Stimulated activated memory B cell treated with anti-CD40 and anti-IgM and Interleukin-4, amounts not matched to agents 10 μg/mL and 1 μg/mL and 100 μg/mL, for 72 hours (primary cell): ENCODE measurements around the gene SARNP.
"Not testable (repeated sequence)": the region's sequence is repeated elsewhere in the genome, so short reads cannot be mapped to it uniquely, and the experiment has no call there.

Source experiments
- ATAC-seq: fragments of 150-1000 bp; cut with Tn5 transposase; 2 replicates; pipeline ENCODE4 v1.10.0; 2021
- H3K27ac Mint-ChIP-seq: one replicate; pipeline ENCODE4 v1.8.0; 2022; ENCODE audit warnings: mild to moderate bottlenecking, mixed read lengths
- H3K27me3 Mint-ChIP-seq: one replicate; pipeline ENCODE4 v1.8.0; 2022; ENCODE audit warnings: mixed read lengths
- H3K36me3 Mint-ChIP-seq: one replicate; pipeline ENCODE4 v1.8.0; 2022; ENCODE audit warnings: mixed read lengths
- H3K4me1 Mint-ChIP-seq: one replicate; pipeline ENCODE4 v1.8.0; 2022; ENCODE audit warnings: mixed read lengths
- H3K4me3 Mint-ChIP-seq: one replicate; pipeline ENCODE4 v1.8.0; 2022; ENCODE audit warnings: mild to moderate bottlenecking, moderate library complexity, mixed read lengths
- H3K9me3 Mint-ChIP-seq: one replicate; pipeline ENCODE4 v1.8.0; 2022; ENCODE audit warnings: mixed read lengths

The SARNP gene

DNA sequence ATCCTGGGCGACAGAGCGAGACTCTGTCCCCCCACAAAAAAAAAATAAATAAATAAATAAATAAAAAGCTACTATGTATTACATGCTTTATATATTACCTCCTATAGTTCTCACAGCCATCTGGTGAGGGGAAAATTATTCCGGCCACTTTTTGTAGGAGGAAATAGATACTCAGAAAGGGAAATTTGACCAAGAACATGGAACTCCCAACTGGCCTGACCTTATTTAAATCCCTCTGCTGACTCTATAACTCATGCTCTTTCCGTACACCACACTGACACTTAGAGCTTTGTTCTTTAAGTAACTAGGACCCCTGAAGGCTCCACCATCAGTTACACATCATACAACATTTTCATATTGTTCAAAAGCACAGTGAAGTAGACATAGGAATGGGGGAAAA, 27.4 kb upstream of the SARNP start:
- no peak overlapping the region for H3K4me3 Mint-ChIP-seq
- peaks cover 15% of the 10 kb centered on the region for H3K27me3 Mint-ChIP-seq
- H3K27ac Mint-ChIP-seq, result no peak overlapping the region
- no peaks in the 10 kb centered on the region for H3K9me3 Mint-ChIP-seq
- no peaks in the 10 kb centered on the region for H3K36me3 Mint-ChIP-seq
- no peak for ATAC-seq
- peaks cover 8% of the 10 kb centered on the region for H3K4me1 Mint-ChIP-seq

GRCh38 chr12:55843431-55843830, 25.9 kb upstream of the SARNP start:
- no peak for ATAC-seq
- Mint-ChIP-seq H3K9me3 (no peaks in the 10 kb centered on the region), H3K27me3 (peaks cover 14% of the 10 kb centered on the region)

GRCh38 chr12:55842681-55843429, 25.3 kb upstream of the SARNP start, which contains the start of gene MMP19:
Gene MMP19 (minus strand): TSS chr12:55842936. CDS start chr12:55842830, 106 bp downstream.
- ATAC-seq, result no peak
- Mint-ChIP-seq H3K4me1 (peaks cover 8% of the 10 kb centered on the region), H3K27ac (no peak within 1 kb of the TSS), H3K36me3 (no peaks in the 10 kb centered on the region), H3K27me3 (peaks cover 19% of the 10 kb centered on the region), H3K9me3 (no peaks in the 10 kb centered on the region), H3K4me3 (no peak within 1 kb of the TSS)

More at GRCh38 chr12:55843431-55843830, 25.9 kb upstream of the SARNP start:
- H3K4me3 Mint-ChIP-seq, result no peak overlapping the region
- no peaks in the 10 kb centered on the region for H3K36me3 Mint-ChIP-seq
- H3K27ac Mint-ChIP-seq, result no peak overlapping the region
- H3K4me1 Mint-ChIP-seq, result peaks cover 8% of the 10 kb centered on the region

- no peak overlapping the region for H3K4me3 Mint-ChIP-seq
- no peaks in the 10 kb centered on the region for H3K9me3 Mint-ChIP-seq
- H3K36me3 Mint-ChIP-seq, result no peaks in the 10 kb centered on the region
These were observed 23.2 kb upstream of the SARNP start for GRCh38 chr12:55840581-55841351.

GRCh38 chr12:55839345-55840140, 22.0 kb upstream of the SARNP start:
- ATAC-seq, result no peak
- no peaks in the 10 kb centered on the region for H3K36me3 Mint-ChIP-seq
- no peaks in the 10 kb centered on the region for H3K4me1 Mint-ChIP-seq
- peaks cover 19% of the 10 kb centered on the region for H3K27me3 Mint-ChIP-seq
- H3K4me3 Mint-ChIP-seq, result no peak overlapping the region
- no peaks in the 10 kb centered on the region for H3K9me3 Mint-ChIP-seq
- no peak overlapping the region for H3K27ac Mint-ChIP-seq

More at GRCh38 chr12:55840581-55841351, 23.2 kb upstream of the SARNP start:
- Mint-ChIP-seq H3K27ac (no peak overlapping the region), H3K4me1 (no peaks in the 10 kb centered on the region), H3K27me3 (peaks cover 19% of the 10 kb centered on the region)
- ATAC-seq, result no peak

DNA sequence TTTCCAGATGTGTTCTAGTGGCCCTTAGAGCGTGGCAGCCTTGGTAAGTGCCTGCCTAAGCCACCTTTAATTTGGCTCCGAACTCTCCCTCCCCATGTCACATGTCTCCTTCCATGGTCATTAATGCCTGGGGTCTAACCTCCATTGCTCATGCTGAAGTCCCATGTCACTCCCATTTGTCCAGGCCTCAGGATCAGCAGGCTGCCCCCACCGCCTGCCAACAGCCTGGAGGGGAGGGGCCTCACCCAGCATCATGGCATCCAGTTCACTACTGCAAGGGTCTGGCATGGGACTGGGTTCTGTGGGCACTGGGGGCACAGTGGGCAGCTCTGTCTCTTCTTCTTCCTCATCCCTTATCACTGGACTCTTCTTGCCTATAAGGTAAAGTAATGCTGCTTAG, 20.8 kb upstream of the SARNP start:
- Mint-ChIP-seq H3K9me3 (no peaks in the 10 kb centered on the region), H3K4me3 (no peak overlapping the region), H3K27me3 (peaks cover 19% of the 10 kb centered on the region), H3K36me3 (peaks cover 3% of the 10 kb centered on the region), H3K27ac (no peak overlapping the region), H3K4me1 (no peaks in the 10 kb centered on the region)
- ATAC-seq, result no peak

- H3K27me3 Mint-ChIP-seq, H3K36me3 Mint-ChIP-seq, ATAC-seq, H3K9me3 Mint-ChIP-seq, H3K27ac Mint-ChIP-seq, H3K4me3 Mint-ChIP-seq: not testable (repeated sequence)
- H3K4me1 Mint-ChIP-seq, result peaks cover 13% of the 10 kb centered on the region
These were observed 16.9 kb upstream of the SARNP start for GRCh38 chr12:55834400-55834799.

GRCh38 chr12:55833056-55833455, 15.5 kb upstream of the SARNP start:
- peaks cover 8% of the 10 kb centered on the region for H3K36me3 Mint-ChIP-seq
- no peak overlapping the region for H3K27ac Mint-ChIP-seq
- peaks cover 1% of the 10 kb centered on the region for H3K27me3 Mint-ChIP-seq
- H3K4me1 Mint-ChIP-seq, result peaks cover 20% of the 10 kb centered on the region
- H3K4me3 Mint-ChIP-seq, result no peak overlapping the region
- no peaks in the 10 kb centered on the region for H3K9me3 Mint-ChIP-seq
- ATAC-seq, result no peak

DNA sequence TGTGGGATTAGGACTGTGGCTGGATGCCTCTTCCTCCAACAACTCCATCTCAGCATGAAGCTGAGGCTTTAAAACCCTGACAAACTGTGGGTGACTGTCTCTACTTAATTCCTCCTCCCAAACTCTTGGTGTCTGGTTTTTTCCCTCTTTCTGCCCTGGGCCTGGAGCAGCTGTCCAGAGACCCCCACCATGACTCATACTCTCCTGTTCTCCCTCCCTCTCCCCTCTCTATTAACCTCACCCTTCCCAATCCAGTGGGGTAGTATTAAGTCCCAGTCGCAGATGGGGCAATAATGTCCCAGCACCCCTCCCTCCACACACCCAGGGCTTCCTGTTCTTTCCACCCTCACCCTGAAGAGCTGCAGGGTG, 13.9 kb upstream of the SARNP start:
- no peaks in the 10 kb centered on the region for H3K27me3 Mint-ChIP-seq
- H3K4me3 Mint-ChIP-seq, result peak overlapping the region; percentile 49
- H3K4me1 Mint-ChIP-seq, result peaks cover 37% of the 10 kb centered on the region
- no peaks in the 10 kb centered on the region for H3K9me3 Mint-ChIP-seq
- H3K27ac Mint-ChIP-seq, result no peak overlapping the region
- no peak for ATAC-seq
- H3K36me3 Mint-ChIP-seq, result peaks cover 17% of the 10 kb centered on the region

- Mint-ChIP-seq H3K9me3 (no peaks in the 10 kb centered on the region), H3K4me3 (peak overlapping the region; percentile 92), H3K4me1 (peaks cover 43% of the 10 kb centered on the region), H3K27me3 (no peaks in the 10 kb centered on the region), H3K27ac (peak overlapping the region; percentile 84), H3K36me3 (peaks cover 20% of the 10 kb centered on the region)
- no peak for ATAC-seq
These were observed 13.3 kb upstream of the SARNP start for GRCh38 chr12:55830601-55831446.

GRCh38 chr12:55829967-55830600, 12.6 kb upstream of the SARNP start:
- peaks cover 22% of the 10 kb centered on the region for H3K36me3 Mint-ChIP-seq
- peak overlapping the region; percentile 84 for H3K27ac Mint-ChIP-seq
- H3K27me3 Mint-ChIP-seq, result no peaks in the 10 kb centered on the region
- no peaks in the 10 kb centered on the region for H3K9me3 Mint-ChIP-seq
- ATAC-seq, result peak; percentile 54
- peak overlapping the region; percentile 92 for H3K4me3 Mint-ChIP-seq
- peaks cover 48% of the 10 kb centered on the region for H3K4me1 Mint-ChIP-seq

- H3K4me1 Mint-ChIP-seq, result peaks cover 60% of the 10 kb centered on the region
- no peaks in the 10 kb centered on the region for H3K27me3 Mint-ChIP-seq
- no peaks in the 10 kb centered on the region for H3K9me3 Mint-ChIP-seq
- ATAC-seq, result no peak
- peaks cover 22% of the 10 kb centered on the region for H3K36me3 Mint-ChIP-seq
- H3K4me3 Mint-ChIP-seq, result peak overlapping the region; percentile 92
- H3K27ac Mint-ChIP-seq, result peak overlapping the region; percentile 84
These were observed 10.8 kb upstream of the SARNP start for GRCh38 chr12:55828357-55828756.

DNA sequence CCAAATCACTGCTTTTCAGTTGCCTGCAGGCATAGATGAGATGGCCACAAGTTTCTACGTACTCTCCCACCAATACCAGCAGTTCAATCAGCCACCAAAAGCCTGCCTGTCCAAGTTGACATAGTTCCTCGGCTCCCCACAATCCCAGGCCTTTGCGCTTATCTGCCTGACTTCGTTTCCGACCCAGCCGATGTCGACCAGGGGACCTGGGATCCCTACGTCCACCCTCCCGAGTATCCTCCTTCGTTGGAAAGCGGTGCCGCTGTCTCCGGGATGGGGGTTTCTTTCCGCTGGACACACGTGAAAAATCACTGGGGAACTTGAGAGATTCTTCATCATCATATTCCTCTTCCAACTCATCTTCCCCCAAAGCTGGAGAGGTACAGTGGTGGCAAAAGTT, 10.3 kb upstream of the SARNP start:
- Mint-ChIP-seq H3K9me3 (no peaks in the 10 kb centered on the region), H3K27ac (peak overlapping the region; percentile 84), H3K4me3 (peak overlapping the region; percentile 92), H3K4me1 (peaks cover 61% of the 10 kb centered on the region), H3K27me3 (no peaks in the 10 kb centered on the region), H3K36me3 (peaks cover 26% of the 10 kb centered on the region)
- ATAC-seq, result no peak

DNA sequence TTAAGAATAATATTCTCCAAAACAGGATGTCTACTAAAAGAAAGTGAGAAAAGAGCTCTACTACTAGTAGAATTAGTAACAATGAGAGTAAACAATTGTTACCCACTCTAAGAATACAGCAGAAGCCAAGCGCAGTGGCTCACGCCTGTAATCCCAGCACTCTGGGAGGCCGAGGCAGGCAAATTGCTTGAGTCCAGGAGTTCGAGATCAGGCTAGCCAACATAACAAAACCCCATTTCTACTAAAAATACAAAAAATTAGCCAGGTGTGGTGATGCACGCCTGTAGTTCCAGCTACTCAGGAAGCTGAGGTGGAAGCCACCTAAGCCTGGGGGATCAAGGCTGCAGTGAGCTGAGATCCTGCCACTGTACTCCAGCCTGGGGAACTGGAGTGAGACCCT, 7.2 kb upstream of the SARNP start:
- Mint-ChIP-seq H3K36me3 (peaks cover 38% of the 10 kb centered on the region), H3K4me1 (peaks cover 51% of the 10 kb centered on the region), H3K4me3 (peak overlapping the region; percentile 18), H3K9me3 (no peaks in the 10 kb centered on the region), H3K27me3 (no peaks in the 10 kb centered on the region), H3K27ac (peak overlapping the region; percentile 75)
- ATAC-seq, result no peak
